Erythroblast (primary cell): ENCODE results near the gene CLCNKA.
"Not testable (repeated sequence)": the region's sequence is repeated elsewhere in the genome, so short reads cannot be mapped to it uniquely, and the experiment has no call there.

Experiments
- GATA1 ChIP-seq: IDR thresholded peaks from 2 replicates; pipeline ENCODE4 v1.6.1; 2011; ENCODE audit warnings: low read depth, mild to moderate bottlenecking, control low read depth, low read length, moderate library complexity
- POLR2A ChIP-seq: IDR thresholded peaks from 2 replicates; pipeline ENCODE4 v1.6.1; 2011; ENCODE audit warnings: mild to moderate bottlenecking, low read length

DNA sequence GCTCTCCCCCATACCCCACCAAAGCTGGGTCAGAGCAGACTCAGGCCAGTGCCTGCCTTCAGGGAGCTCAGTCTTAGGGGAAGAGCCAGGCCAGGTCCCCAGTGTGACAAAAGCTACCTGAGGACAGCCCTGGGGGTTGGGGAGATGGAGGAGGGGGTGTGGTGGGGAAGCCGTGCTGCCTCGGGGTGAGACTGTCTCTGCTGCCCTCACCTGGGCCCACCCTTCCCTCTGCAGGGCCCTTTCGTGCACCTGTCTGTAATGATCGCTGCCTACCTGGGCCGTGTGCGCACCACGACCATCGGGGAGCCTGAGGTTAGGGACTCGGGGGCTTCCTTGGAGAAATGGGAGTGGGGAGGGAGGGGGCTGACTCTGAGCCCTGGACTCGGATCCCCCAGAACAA lies 4.5 kb downstream of the CLCNKA start:
- TF ChIP-seq POLR2A, GATA1: not testable (repeated sequence)
